Mesendoderm (in vitro differentiated cells): ENCODE results near the gene PLEKHG4B.

Experiments used
- DNase-seq: peaks from one replicate; pipeline ENCODE4 v3.0.0; 2013
- H2AK5ac ChIP-seq: 2 replicates; pipeline ENCODE4 v1.6.1; 2013; ENCODE audit warnings: low read length, inconsistent platforms
- H2BK120ac ChIP-seq: 2 replicates; pipeline ENCODE4 v1.6.1; 2013; ENCODE audit warnings: low read depth, mild to moderate bottlenecking, low read length, moderate library complexity, mixed read lengths
- H2BK15ac ChIP-seq: replicated peaks from 2 replicates; pipeline ENCODE4 v1.6.1; 2013; ENCODE audit warnings: low read depth, mild to moderate bottlenecking, moderate library complexity
- H2BK5ac ChIP-seq: 2 replicates; pipeline ENCODE4 v1.6.1; 2013; ENCODE audit warnings: low read length, inconsistent platforms
- H3K18ac ChIP-seq: 2 replicates; pipeline ENCODE4 v1.6.1; 2013; ENCODE audit warnings: mild to moderate bottlenecking, low read length, mixed read lengths
- H3K23ac ChIP-seq: one replicate; pipeline ENCODE4 v1.6.1; 2013; ENCODE audit warnings: low read length
- H3K27ac ChIP-seq: 2 replicates; pipeline ENCODE4 v1.5.1; 2013; ENCODE audit warnings: low read depth, mild to moderate bottlenecking, inconsistent platforms, low read length, moderate library complexity
- H3K27me3 ChIP-seq: 2 replicates; pipeline ENCODE4 v1.6.1; 2013; ENCODE audit warnings: low read length, control low read depth, mild to moderate bottlenecking, inconsistent platforms; ENCODE audit not compliant: insufficient read depth, poor library complexity
- H3K36me3 ChIP-seq: 2 replicates; pipeline ENCODE4 v1.6.1; 2013; ENCODE audit warnings: low read length, inconsistent platforms; ENCODE audit not compliant: control insufficient read depth, insufficient read depth
- H3K4ac ChIP-seq: one replicate; pipeline ENCODE4 v1.6.1; 2013; ENCODE audit warnings: low read depth, mild to moderate bottlenecking, low read length, moderate library complexity
- H3K4me1 ChIP-seq: 2 replicates; pipeline ENCODE4 v1.6.1; 2013; ENCODE audit warnings: low read depth, low read length, inconsistent platforms; ENCODE audit not compliant: control insufficient read depth
- H3K4me2 ChIP-seq: 2 replicates; pipeline ENCODE4 v1.6.1; 2013; ENCODE audit warnings: low read length
- H3K4me3 ChIP-seq: 2 replicates; pipeline ENCODE4 v1.5.1; 2013; ENCODE audit warnings: mild to moderate bottlenecking, low read length
- H3K56ac ChIP-seq: one replicate; pipeline ENCODE4 v1.6.1; 2013; ENCODE audit warnings: low read length
- H3K79me1 ChIP-seq: 2 replicates; pipeline ENCODE4 v1.6.1; 2013; ENCODE audit warnings: low read length, inconsistent platforms
- H3K79me2 ChIP-seq: 2 replicates; pipeline ENCODE4 v1.6.1; 2013; ENCODE audit warnings: mild to moderate bottlenecking, low read length; ENCODE audit not compliant: control insufficient read depth, insufficient read depth
- H3K9ac ChIP-seq: 2 replicates; pipeline ENCODE4 v1.6.1; 2013; ENCODE audit warnings: low read length, inconsistent platforms
- H4K5ac ChIP-seq: one replicate; pipeline ENCODE4 v1.6.1; 2013; ENCODE audit warnings: low read length
- H4K8ac ChIP-seq: one replicate; pipeline ENCODE4 v1.6.1; 2013; ENCODE audit warnings: low read depth, mild to moderate bottlenecking, control low read depth, low read length, moderate library complexity
- WGBS: extraction: QIAGEN DNeasy Blood & Tissue Kit; methylation state at CpG from one replicate; pipeline ENCODE4 v1.1.7; 2013; ENCODE audit warnings: low lambda C conversion rate, missing lambda C conversion rate; ENCODE audit not compliant: insufficient coverage; ENCODE audit errors: extremely low coverage; 5-methylcytosine and 5-hydroxymethylcytosine counted together

PLEKHG4B gene

DNA sequence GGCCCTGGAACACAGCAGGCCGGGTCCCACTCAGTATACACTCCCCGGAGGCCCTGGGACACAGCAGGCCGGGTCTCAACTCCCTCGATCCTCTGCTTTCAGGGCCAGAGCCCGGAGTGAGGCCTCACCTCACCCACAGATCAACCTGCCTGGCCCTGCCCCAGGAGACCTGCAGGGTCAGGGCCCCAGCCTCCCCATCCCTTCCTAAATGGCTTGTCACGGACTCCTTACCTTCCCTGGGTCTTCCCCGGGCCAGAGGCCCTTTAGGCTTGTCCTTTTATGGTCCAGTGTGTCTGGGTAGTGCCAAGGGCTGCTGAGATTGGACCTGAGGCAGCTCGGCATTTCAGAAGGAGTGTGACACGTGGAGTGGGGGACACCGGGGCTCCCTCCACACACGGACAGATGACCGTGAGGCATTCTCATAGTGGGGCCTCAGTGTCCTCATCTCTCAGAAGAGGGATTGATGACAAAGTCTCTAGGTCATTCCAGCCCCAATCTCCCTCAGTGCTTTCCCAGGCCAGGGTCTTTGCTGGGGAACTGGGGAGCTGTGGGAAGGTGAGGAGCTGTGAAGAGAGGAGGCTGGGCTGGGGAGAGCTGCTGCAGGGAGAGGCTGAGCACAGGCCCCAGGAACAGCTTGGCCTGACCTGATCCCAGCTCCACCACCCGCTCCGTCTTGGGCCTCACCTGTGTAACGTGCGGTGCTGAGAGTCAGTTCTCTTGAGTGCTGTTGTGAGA lies 18.0 kb upstream of the PLEKHG4B start:
- Histone ChIP-seq H3K36me3 (no peaks in the 10 kb centered on the region), H3K79me1 (no peaks in the 10 kb centered on the region), H2BK5ac (no peak overlapping the region), H3K79me2 (no peaks in the 10 kb centered on the region), H3K56ac (no peak overlapping the region), H3K27me3 (no peaks in the 10 kb centered on the region), H2BK120ac (no peak overlapping the region), H3K4ac (no peak overlapping the region), H3K4me3 (no peak overlapping the region), H3K9ac (no peak overlapping the region), H3K23ac (no peak overlapping the region), H4K8ac (no peak overlapping the region), H3K27ac (no peak overlapping the region), H2AK5ac (no peak overlapping the region), H3K18ac (no peak overlapping the region), H3K4me1 (peaks cover 4% of the 10 kb centered on the region), H3K4me2 (no peak overlapping the region), H4K5ac (no peak overlapping the region), H2BK15ac (no peak overlapping the region)
- DNase-seq, result no peak
- WGBS, result no CpG with 5 or more reads among the region's 16 CpGs

DNA sequence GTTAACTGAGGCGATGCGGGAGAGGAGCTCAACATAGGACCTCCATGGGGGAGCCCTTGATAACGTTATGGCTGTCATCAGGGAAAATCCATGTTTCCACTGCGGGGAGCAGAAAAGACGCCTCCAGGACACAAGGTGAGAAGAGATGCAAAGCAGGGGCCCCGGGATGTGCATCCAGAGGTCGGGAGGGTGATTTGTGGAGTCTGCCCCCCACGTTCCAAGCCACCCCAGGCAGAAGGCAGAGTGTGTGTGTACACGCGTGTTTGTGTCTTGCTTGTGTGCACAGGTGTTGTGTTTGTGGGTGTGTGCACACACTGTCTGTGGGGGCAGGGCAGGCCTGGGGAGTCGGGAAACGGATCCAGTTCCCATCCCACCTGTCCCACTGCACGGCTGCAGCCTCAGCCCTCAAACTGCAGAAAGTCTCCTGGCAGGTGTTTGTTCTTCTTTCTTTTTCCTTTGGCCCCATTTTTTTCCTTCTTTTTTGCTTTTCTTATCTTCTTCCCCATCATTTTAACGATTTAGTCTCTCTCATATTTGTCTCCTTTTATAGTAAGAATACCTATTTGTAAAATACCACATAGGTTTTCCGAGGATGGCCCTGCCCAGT lies 17.4 kb upstream of the PLEKHG4B start:
- DNase-seq, result no peak
- Histone ChIP-seq H3K4me3 (no peak overlapping the region), H3K9ac (no peak overlapping the region), H3K27ac (no peak overlapping the region), H3K79me2 (no peaks in the 10 kb centered on the region), H3K79me1 (no peaks in the 10 kb centered on the region), H2BK5ac (no peak overlapping the region), H3K23ac (no peak overlapping the region), H3K4me1 (peaks cover 4% of the 10 kb centered on the region), H3K36me3 (no peaks in the 10 kb centered on the region), H2AK5ac (no peak overlapping the region), H2BK120ac (no peak overlapping the region), H3K4me2 (no peak overlapping the region), H3K18ac (no peak overlapping the region), H3K56ac (no peak overlapping the region), H4K5ac (no peak overlapping the region), H4K8ac (no peak overlapping the region), H3K4ac (no peak overlapping the region), H3K27me3 (no peaks in the 10 kb centered on the region), H2BK15ac (no peak overlapping the region)
- 100% methylated on average over 1 of the region's 15 CpGs for WGBS

DNA sequence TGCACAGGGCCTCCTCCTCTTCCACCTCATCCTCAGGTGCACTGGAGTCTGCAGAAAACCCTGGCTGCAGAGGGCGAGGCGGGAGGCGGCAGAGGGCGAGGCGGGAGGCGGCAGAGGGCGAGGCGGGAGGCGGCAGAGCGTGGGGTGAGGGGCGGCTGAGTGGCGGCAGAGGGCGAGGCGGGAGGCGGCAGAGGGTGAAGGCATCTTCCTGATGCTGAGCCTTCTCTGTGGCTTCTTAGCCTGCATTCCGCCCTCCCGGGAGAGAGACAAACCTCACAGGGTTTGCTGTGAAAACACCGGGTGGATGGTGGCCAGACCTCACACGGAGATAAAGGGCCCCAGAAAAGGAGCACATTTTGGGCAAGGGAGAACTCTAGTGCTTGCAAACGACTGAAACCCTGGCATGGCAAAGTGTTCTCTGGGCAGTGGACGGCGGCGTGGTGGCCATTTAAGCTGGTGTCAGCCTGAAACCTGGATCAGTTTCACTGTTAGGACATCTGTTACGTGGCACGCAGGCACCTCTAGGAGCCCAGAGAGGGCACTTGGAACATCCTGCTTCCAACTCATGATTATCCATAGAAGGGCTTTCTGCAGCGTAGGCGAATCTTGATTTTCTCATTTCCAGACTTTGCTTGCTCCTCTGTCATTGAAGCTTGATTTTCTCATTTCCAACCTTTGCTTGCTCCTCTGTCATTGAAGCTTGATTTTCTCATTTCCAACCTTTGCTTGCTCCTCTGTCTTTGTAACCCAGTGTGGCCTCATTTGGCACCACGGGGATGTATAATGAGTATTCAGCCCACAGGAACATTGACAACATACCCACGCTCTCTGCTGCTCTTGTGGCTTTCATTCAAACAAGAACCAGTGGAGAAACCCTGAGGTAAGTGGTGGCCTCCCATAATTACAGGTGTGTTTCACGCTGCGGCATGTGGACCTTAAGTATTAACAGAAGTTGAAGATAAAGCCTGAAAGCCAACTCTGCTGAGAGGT lies 16.3 kb upstream of the PLEKHG4B start:
- Histone ChIP-seq H4K8ac (no peak overlapping the region), H3K56ac (no peak overlapping the region), H3K4me3 (no peak overlapping the region), H3K36me3 (no peaks in the 10 kb centered on the region), H4K5ac (no peak overlapping the region), H2BK5ac (no peak overlapping the region), H3K23ac (no peak overlapping the region), H3K27ac (no peak overlapping the region), H3K18ac (no peak overlapping the region), H3K4me2 (no peak overlapping the region), H3K9ac (no peak overlapping the region), H2BK15ac (no peak overlapping the region), H2BK120ac (no peak overlapping the region), H3K79me1 (no peaks in the 10 kb centered on the region), H3K4me1 (peaks cover 4% of the 10 kb centered on the region), H2AK5ac (no peak overlapping the region), H3K79me2 (no peaks in the 10 kb centered on the region), H3K4ac (no peak overlapping the region), H3K27me3 (no peaks in the 10 kb centered on the region)
- WGBS, result no CpG with 5 or more reads among the region's 31 CpGs
- DNase-seq, result no peak

DNA sequence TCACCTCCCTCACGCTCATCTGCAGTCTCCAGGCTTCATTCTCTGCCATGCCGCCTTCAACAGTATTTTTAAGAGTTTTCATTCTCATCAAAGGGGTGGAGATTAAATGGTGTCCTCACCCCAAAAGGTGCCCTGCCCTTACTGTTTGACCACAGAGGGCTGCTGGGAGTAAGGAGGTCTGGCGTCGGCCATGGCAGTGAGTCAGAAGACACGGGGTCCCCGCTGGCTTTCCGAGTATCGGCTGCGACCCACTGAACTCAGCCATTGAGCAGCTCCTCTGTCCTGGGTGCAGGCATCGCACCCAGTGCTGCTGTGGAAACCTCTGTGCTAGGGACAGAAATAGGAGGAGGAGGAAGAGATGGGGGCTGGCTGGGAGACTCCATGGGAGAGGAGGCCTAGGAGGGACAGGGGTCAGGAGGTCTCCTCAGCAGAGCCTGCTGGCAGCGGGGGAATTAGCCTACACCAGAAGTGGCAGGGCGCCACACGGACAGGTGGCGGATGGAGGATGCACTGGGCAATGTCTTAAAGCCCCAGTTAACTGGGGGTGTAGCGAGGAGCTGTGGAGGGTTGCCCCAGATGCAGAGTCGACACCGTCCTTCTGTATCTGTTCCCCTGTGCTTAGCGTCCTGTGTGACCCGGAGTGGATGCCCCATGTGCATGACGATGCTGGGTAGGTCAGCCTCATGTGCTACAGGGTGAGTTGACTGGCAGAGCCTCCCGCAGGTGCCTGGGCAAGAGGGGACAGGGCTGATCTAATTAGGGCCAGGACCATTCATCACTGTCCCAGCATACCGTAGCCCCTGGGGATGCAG lies 15.4 kb upstream of the PLEKHG4B start:
- no peak overlapping the region for H3K4ac ChIP-seq
- H3K18ac ChIP-seq, result no peak overlapping the region
- H2BK5ac ChIP-seq, result no peak overlapping the region
- DNase-seq, result no peak
- H3K36me3 ChIP-seq, result no peaks in the 10 kb centered on the region
- H3K27ac ChIP-seq, result no peak overlapping the region
- peaks cover under 1% of the 10 kb centered on the region for H3K4me1 ChIP-seq
- no peaks in the 10 kb centered on the region for H3K79me1 ChIP-seq
- H3K79me2 ChIP-seq, result no peaks in the 10 kb centered on the region
- WGBS, result no CpG with 5 or more reads among the region's 22 CpGs
- no peak overlapping the region for H4K5ac ChIP-seq
- no peak overlapping the region for H2AK5ac ChIP-seq
- no peak overlapping the region for H3K4me3 ChIP-seq
- no peak overlapping the region for H3K23ac ChIP-seq
- H3K4me2 ChIP-seq, result no peak overlapping the region
- no peak overlapping the region for H3K56ac ChIP-seq
- no peak overlapping the region for H3K9ac ChIP-seq
- H2BK15ac ChIP-seq, result no peak overlapping the region
- no peaks in the 10 kb centered on the region for H3K27me3 ChIP-seq
- H2BK120ac ChIP-seq, result no peak overlapping the region
- H4K8ac ChIP-seq, result no peak overlapping the region

DNA sequence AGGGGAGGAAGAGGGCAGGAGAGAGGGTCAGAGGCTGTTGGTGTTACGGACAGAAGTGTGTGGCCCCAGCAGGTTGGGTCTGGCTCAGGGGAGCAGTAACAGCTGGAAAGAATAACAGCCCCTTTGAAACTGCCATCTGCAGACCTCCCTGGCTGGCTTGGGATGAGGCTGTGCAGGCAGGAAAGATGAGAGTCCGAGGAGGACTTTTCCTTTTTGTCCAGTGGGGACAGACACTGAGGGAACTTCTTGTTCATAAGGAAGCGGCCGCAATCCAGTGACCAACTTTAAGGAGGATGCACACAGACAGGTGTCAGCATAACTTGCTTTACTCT lies 14.8 kb upstream of the PLEKHG4B start:
- Histone ChIP-seq H4K8ac (no peak overlapping the region), H3K18ac (no peak overlapping the region), H3K27ac (no peak overlapping the region), H3K36me3 (no peaks in the 10 kb centered on the region), H2BK15ac (no peak overlapping the region), H3K4ac (no peak overlapping the region), H3K79me1 (no peaks in the 10 kb centered on the region), H2BK5ac (no peak overlapping the region), H2BK120ac (no peak overlapping the region), H3K4me2 (no peak overlapping the region), H3K56ac (no peak overlapping the region), H3K23ac (no peak overlapping the region), H3K27me3 (no peaks in the 10 kb centered on the region), H3K4me1 (peaks cover 5% of the 10 kb centered on the region), H2AK5ac (no peak overlapping the region), H3K79me2 (no peaks in the 10 kb centered on the region), H3K4me3 (no peak overlapping the region), H3K9ac (no peak overlapping the region), H4K5ac (no peak overlapping the region)
- DNase-seq, result no peak
- WGBS, result no CpG with 5 or more reads among the region's 4 CpGs
